Measurements from ENCODE around the gene NPFFR2.

DNA sequence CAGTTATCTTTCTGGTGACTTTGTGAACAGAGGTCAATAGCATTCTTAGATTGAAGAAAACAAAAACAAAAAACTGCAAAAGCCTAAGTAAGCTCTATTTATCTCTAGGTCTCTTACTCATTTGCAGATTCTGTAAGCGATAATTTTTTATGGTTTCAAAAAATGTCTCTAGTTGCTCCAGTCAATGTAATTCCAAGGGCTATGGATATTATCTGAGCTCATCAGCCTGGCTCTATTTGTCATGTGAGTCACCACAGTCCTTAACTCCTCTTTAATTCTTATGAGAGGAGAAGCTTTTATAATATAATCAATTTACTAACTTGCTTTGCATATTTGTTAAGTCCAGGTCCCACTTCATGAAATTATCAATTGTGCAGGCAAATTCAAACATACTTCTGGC lies 79.1 kb downstream of the NPFFR2 start:
- TF ChIP-seq, protein P1, sequence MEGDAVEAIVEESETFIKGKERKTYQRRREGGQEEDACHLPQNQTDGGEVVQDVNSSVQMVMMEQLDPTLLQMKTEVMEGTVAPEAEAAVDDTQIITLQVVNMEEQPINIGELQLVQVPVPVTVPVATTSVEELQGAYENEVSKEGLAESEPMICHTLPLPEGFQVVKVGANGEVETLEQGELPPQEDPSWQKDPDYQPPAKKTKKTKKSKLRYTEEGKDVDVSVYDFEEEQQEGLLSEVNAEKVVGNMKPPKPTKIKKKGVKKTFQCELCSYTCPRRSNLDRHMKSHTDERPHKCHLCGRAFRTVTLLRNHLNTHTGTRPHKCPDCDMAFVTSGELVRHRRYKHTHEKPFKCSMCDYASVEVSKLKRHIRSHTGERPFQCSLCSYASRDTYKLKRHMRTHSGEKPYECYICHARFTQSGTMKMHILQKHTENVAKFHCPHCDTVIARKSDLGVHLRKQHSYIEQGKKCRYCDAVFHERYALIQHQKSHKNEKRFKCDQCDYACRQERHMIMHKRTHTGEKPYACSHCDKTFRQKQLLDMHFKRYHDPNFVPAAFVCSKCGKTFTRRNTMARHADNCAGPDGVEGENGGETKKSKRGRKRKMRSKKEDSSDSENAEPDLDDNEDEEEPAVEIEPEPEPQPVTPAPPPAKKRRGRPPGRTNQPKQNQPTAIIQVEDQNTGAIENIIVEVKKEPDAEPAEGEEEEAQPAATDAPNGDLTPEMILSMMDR (conservative IDR thresholded peaks at IDR 0.05; ENCODE audit: low read depth in 2 of 2): no peak
- TF ChIP-seq EZH2 (IDR thresholded peaks at IDR 0.05; ENCODE audit: low read depth, unreplicated experiment) (no peak), POLR2AphosphoS5 (IDR thresholded peaks at IDR 0.05; ENCODE audit: low read depth) (no peak)
- TF ChIP-seq, protein P2, sequence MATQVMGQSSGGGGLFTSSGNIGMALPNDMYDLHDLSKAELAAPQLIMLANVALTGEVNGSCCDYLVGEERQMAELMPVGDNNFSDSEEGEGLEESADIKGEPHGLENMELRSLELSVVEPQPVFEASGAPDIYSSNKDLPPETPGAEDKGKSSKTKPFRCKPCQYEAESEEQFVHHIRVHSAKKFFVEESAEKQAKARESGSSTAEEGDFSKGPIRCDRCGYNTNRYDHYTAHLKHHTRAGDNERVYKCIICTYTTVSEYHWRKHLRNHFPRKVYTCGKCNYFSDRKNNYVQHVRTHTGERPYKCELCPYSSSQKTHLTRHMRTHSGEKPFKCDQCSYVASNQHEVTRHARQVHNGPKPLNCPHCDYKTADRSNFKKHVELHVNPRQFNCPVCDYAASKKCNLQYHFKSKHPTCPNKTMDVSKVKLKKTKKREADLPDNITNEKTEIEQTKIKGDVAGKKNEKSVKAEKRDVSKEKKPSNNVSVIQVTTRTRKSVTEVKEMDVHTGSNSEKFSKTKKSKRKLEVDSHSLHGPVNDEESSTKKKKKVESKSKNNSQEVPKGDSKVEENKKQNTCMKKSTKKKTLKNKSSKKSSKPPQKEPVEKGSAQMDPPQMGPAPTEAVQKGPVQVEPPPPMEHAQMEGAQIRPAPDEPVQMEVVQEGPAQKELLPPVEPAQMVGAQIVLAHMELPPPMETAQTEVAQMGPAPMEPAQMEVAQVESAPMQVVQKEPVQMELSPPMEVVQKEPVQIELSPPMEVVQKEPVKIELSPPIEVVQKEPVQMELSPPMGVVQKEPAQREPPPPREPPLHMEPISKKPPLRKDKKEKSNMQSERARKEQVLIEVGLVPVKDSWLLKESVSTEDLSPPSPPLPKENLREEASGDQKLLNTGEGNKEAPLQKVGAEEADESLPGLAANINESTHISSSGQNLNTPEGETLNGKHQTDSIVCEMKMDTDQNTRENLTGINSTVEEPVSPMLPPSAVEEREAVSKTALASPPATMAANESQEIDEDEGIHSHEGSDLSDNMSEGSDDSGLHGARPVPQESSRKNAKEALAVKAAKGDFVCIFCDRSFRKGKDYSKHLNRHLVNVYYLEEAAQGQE (IDR thresholded peaks at IDR 0.05; ENCODE audit: unreplicated experiment): no peak

All from GM23338 (cell line).